Astrocyte (in vitro differentiated cells and primary cell): ENCODE results near the gene PSAT1.

Source experiments
- CTCF ChIP-seq: IDR thresholded peaks from 2 replicates; pipeline ENCODE4 v1.5.1; 2011; ENCODE audit warnings: low read depth, mild to moderate bottlenecking, inconsistent platforms, low read length, moderate library complexity; ENCODE audit not compliant: insufficient read depth
- EZH2 ChIP-seq: IDR thresholded peaks from 2 replicates; pipeline ENCODE4 v1.6.1; 2012; ENCODE audit warnings: mild to moderate bottlenecking, low read length, inconsistent platforms; ENCODE audit not compliant: insufficient read depth

GRCh38 chr9:78307360-78307759 is 10.4 kb downstream of the PSAT1 start:
- TF ChIP-seq CTCF (no peak), EZH2 (no peak)
